HepG2 (cell line): ENCODE data around the gene NOL12. TPM values are rescaled to one million over a fixed set of nuclear protein-coding genes. Genes with fewer than 3 reads are reported as not detected.

Experiments used
- AGO2 ChIP-seq: fragments of 200-400 bp; formaldehyde crosslinking; optimal IDR thresholded peaks from 2 replicates; pipeline ENCODE3; 2017; ENCODE audit warnings: mild to moderate bottlenecking, low read depth, low read length, moderate library complexity
- DMTF1 ChIP-seq: sonication (generic); formaldehyde crosslinking; IDR thresholded peaks from 2 replicates; pipeline ENCODE4 v1.4.0; 2020; ENCODE audit warnings: mild to moderate bottlenecking, missing genetic modification reagents
- DNMT3B ChIP-seq: conservative IDR thresholded peaks from 2 replicates; pipeline ENCODE4 v1.6.1; 2016; ENCODE audit warnings: missing biosample characterization, control low read depth
- DPF2 ChIP-seq: sonication (generic); formaldehyde crosslinking; IDR thresholded peaks from 2 replicates; pipeline ENCODE4 v1.4.0; 2020; ENCODE audit warnings: mild to moderate bottlenecking, low read depth, missing genetic modification reagents, borderline replicate concordance
- ELF1 ChIP-seq: sonication (generic); formaldehyde crosslinking; IDR thresholded peaks from 2 replicates; pipeline ENCODE4 v1.4.0; 2020; ENCODE audit warnings: missing genetic modification reagents
- ISX ChIP-seq: sonication (generic); formaldehyde crosslinking; conservative IDR thresholded peaks from 2 replicates; pipeline ENCODE4 v1.5.0; 2020; ENCODE audit warnings: missing genetic modification reagents
- KAT2B ChIP-seq: fragments of 150-350 bp; IDR thresholded peaks from 2 replicates; pipeline ENCODE4 v1.6.1; 2014; ENCODE audit warnings: low read depth, low read length, borderline replicate concordance
- MAF1 ChIP-seq: sonication (generic); formaldehyde crosslinking; IDR thresholded peaks from 2 replicates; pipeline ENCODE4 v1.5.0; 2020; ENCODE audit warnings: missing genetic modification reagents, borderline replicate concordance
- NONO ChIP-seq, 2 experiments: fragments of 450-650 bp in 1 of 2; sonication (generic) in 1 of 2; formaldehyde crosslinking in 1 of 2; IDR thresholded peaks in 1 of 2; conservative IDR thresholded peaks in 1 of 2; 2 replicates each; pipeline versions ENCODE4 v1.6.1 to v1.8.0; 2017 to 2022; ENCODE audit warnings: mild to moderate bottlenecking in 1 of 2, missing genetic modification reagents in 1 of 2, moderate library complexity in 1 of 2
- RXRA ChIP-seq: sonication (generic); formaldehyde crosslinking; IDR thresholded peaks from 2 replicates; pipeline ENCODE4 v1.5.1; 2020; ENCODE audit warnings: missing genetic modification reagents
- ZBTB3 ChIP-seq: sonication (generic); formaldehyde crosslinking; IDR thresholded peaks from 2 replicates; pipeline ENCODE4 v1.4.0; 2020; ENCODE audit warnings: low read depth, mild to moderate bottlenecking, moderate library complexity, missing genetic modification reagents, borderline replicate concordance
- ZNF224 ChIP-seq: sonication (generic); formaldehyde crosslinking; IDR thresholded peaks from 2 replicates; pipeline ENCODE4 v1.5.0; 2020; ENCODE audit warnings: mild to moderate bottlenecking, missing genetic modification reagents
- ZNF274 ChIP-seq: sonication (generic); formaldehyde crosslinking; IDR thresholded peaks from 2 replicates; pipeline ENCODE4 v1.5.1; 2020; ENCODE audit warnings: mild to moderate bottlenecking, missing genetic modification reagents
- ZNF329 ChIP-seq: sonication (generic); formaldehyde crosslinking; IDR thresholded peaks from 2 replicates; pipeline ENCODE4 v1.9.0; 2021; ENCODE audit warnings: low read depth, mild to moderate bottlenecking, missing genetic modification reagents
- ZNF646 ChIP-seq: sonication (generic); formaldehyde crosslinking; IDR thresholded peaks from 2 replicates; pipeline ENCODE4 v1.9.0; 2021; ENCODE audit warnings: mild to moderate bottlenecking, missing genetic modification reagents
- polyA plus RNA-seq, 8 experiments: library from polyadenylated mRNA; depleted of rRNA in 3 of 8; stranded (reverse) in 7 of 8; unstranded in 1 of 8; fragments of >200 nt; fragmentation: Illumina TruSeq in 4 of 8; extraction: Trizol in 4 of 8; gene quantifications; 2 replicates each; pipeline versions ENCODE4 v1.2.1 to v1.2.3, GENCODE V29; 2011 to 2016; ENCODE audit warnings: low read depth in 4 of 8, missing spikeins in 1 of 8, mixed read lengths in 1 of 8; ENCODE audit not compliant: insufficient read depth in 1 of 8
- total RNA-seq, 5 experiments: library from RNA; depleted of rRNA; stranded (reverse); fragments of >200 nt; fragmentation: Illumina TruSeq; extraction: Trizol; gene quantifications; 2 replicates each; pipeline ENCODE4 v1.2.3, GENCODE V29; 2016; ENCODE audit warnings: low read depth in 1 of 5

Gene NOL12
- total and polyA plus RNA-seq, 2 of the 13 experiments (the other 11 are each of a cell fraction or from before 2014, with no cell fraction given), result 14.3 to 31.4 TPM

- TF ChIP-seq DNMT3B (CRISPR knock-in tag) (no peak), NONO (IDR thresholded peaks at IDR 0.05) (no peak), NONO (CRISPR knock-in tag; conservative IDR thresholded peaks at IDR 0.05) (peak; percentile 41), ELF1 (CRISPR knock-in tag) (no peak), ZNF224 (CRISPR knock-in tag) (no peak), ISX (no peak), DPF2 (CRISPR knock-in tag) (peak; percentile 75; the same call in 1 of the 2 replicates), DMTF1 (CRISPR knock-in tag) (no peak), ZBTB3 (CRISPR knock-in tag) (0 out of 2 replicates have a peak, but pooled peaks have one; percentile 46), ZNF274 (CRISPR knock-in tag) (peak; percentile 41; the same call in 1 of the 2 replicates), ZNF329 (CRISPR knock-in tag) (no peak), MAF1 (CRISPR knock-in tag) (no peak), RXRA (peak; percentile 75; the same call in 1 of the 2 replicates), ZNF646 (CRISPR knock-in tag) (no peak), KAT2B (no peak), AGO2 (peak; percentile 93)
These were observed 26.9 kb upstream of the NOL12 start (continued) for GRCh38 chr22:37659066-37659896.
